GM23338 (cell line): ENCODE data around the gene TCEA2. TPM values are rescaled to one million over a fixed set of nuclear protein-coding genes. Genes with fewer than 3 reads are reported as not detected.

Experiments
- ATAC-seq: fragments of 200-7000 bp; cut with Tn5 transposase; 3 replicates; pipeline ENCODE4 v1.9.1; 2020
- DNase-seq: peaks from one replicate; pipeline ENCODE4 v3.0.0-alpha.2; 2015; ENCODE audit warnings: low spot score
- H2AFZ ChIP-seq: fragments of 200-600 bp; sonication (generic); 2 replicates; pipeline ENCODE4 v1.8.0; 2016; ENCODE audit warnings: antibody characterized with exemption, mild to moderate bottlenecking, moderate library complexity
- H3F3A ChIP-seq: fragments of 200-600 bp; sonication (generic); replicated peaks from 2 replicates; pipeline ENCODE4 v1.8.0; 2017; ENCODE audit warnings: antibody characterized with exemption, mixed run types, low read depth
- H3K27ac ChIP-seq: fragments of 200-600 bp; sonication (generic); 2 replicates; pipeline ENCODE4 v1.6.1; 2016; ENCODE audit warnings: low read depth
- H3K27me3 ChIP-seq: fragments of 200-600 bp; sonication (generic); 2 replicates; pipeline ENCODE4 v1.8.0; 2016; ENCODE audit warnings: mild to moderate bottlenecking, mixed run types, moderate library complexity; ENCODE audit not compliant: insufficient read depth
- H3K36me3 ChIP-seq: fragments of 200-600 bp; sonication (generic); 2 replicates; pipeline ENCODE4 v1.8.0; 2016; ENCODE audit warnings: mild to moderate bottlenecking; ENCODE audit not compliant: insufficient read depth
- H3K4me1 ChIP-seq: fragments of 200-600 bp; sonication (generic); 2 replicates; pipeline ENCODE4 v1.8.0; 2016; ENCODE audit warnings: mild to moderate bottlenecking, moderate library complexity; ENCODE audit not compliant: insufficient read depth
- H3K4me2 ChIP-seq: fragments of 200-600 bp; sonication (generic); 2 replicates; pipeline ENCODE4 v1.7.1; 2017; ENCODE audit warnings: mixed run types
- H3K4me3 ChIP-seq: fragments of 200-600 bp; sonication (generic); 2 replicates; pipeline ENCODE4 v1.6.1; 2016; ENCODE audit warnings: mixed run types
- H3K79me2 ChIP-seq: fragments of 200-600 bp; sonication (generic); replicated peaks from 2 replicates; pipeline ENCODE4 v1.8.0; 2017; ENCODE audit warnings: mild to moderate bottlenecking; ENCODE audit not compliant: insufficient read depth
- H3K9me2 ChIP-seq: fragments of 200-600 bp; sonication (generic); 2 replicates; pipeline ENCODE4 v1.8.0; 2017; ENCODE audit not compliant: insufficient read depth
- H4K20me1 ChIP-seq: fragments of 200-600 bp; sonication (generic); replicated peaks from 2 replicates; pipeline ENCODE4 v1.8.0; 2017; ENCODE audit warnings: mild to moderate bottlenecking; ENCODE audit not compliant: insufficient read depth
- H3K27ac Mint-ChIP-seq: 2 replicates; pipeline ENCODE4 v1.8.0; 2020; ENCODE audit warnings: inconsistent platforms, mild to moderate bottlenecking, moderate library complexity, mixed read lengths
- H3K27me3 Mint-ChIP-seq: 3 replicates; pipeline ENCODE4 v1.8.0; 2022; ENCODE audit warnings: low read depth, mild to moderate bottlenecking, moderate library complexity, mixed read lengths, inconsistent platforms; ENCODE audit not compliant: insufficient read depth, poor library complexity
- H3K36me3 Mint-ChIP-seq: 3 replicates; pipeline ENCODE4 v1.8.0; 2021; ENCODE audit warnings: low read depth, mild to moderate bottlenecking, inconsistent platforms, moderate library complexity, mixed read lengths
- H3K4me1 Mint-ChIP-seq: 3 replicates; pipeline ENCODE4 v1.8.0; 2020; ENCODE audit warnings: mild to moderate bottlenecking, inconsistent platforms, mixed read lengths
- H3K4me3 Mint-ChIP-seq: 3 replicates; pipeline ENCODE4 v1.8.0; 2021; ENCODE audit warnings: moderate library complexity, mild to moderate bottlenecking, inconsistent platforms, mixed read lengths
- H3K9me3 Mint-ChIP-seq: 3 replicates; pipeline ENCODE4 v1.8.0; 2020; ENCODE audit warnings: moderate library complexity, mild to moderate bottlenecking, inconsistent platforms, mixed read lengths
- EZH2 ChIP-seq: fragments of 200-600 bp; sonication (generic); IDR thresholded peaks from one replicate; pipeline ENCODE4 v1.8.0; 2017; ENCODE audit warnings: antibody characterized with exemption, mild to moderate bottlenecking, low read depth; ENCODE audit not compliant: unreplicated experiment
- EZH2phosphoT487 ChIP-seq: fragments of 200-600 bp; sonication (generic); IDR thresholded peaks from one replicate; pipeline ENCODE4 v1.8.1; 2018; ENCODE audit warnings: antibody characterized with exemption; ENCODE audit not compliant: unreplicated experiment
- polyA plus RNA-seq: library from polyadenylated mRNA; unstranded; fragments of >200 nt; fragmentation: Nextera tagmentation; extraction: Ambion mirVana; gene quantifications from 2 replicates; pipeline ENCODE4 v1.2.1, GENCODE V29; 2016
- total RNA-seq: library from RNA; depleted of rRNA; stranded (reverse); fragments of >200 nt; shearing (Covaris generic); gene quantifications from 2 replicates; pipeline ENCODE4 v1.2.3, GENCODE V29; 2014
- TF ChIP-seq, protein P1 (sequence below): fragments of 250-450 bp; sonication (Bioruptor Pico); IDR thresholded peaks from 2 replicates; pipeline ENCODE4 v1.5.0; 2020; ENCODE audit warnings: mild to moderate bottlenecking, moderate library complexity
- TF ChIP-seq, protein P2 (sequence below): IDR thresholded peaks from one replicate; pipeline ENCODE4 v1.6.1; 2018; ENCODE audit warnings: antibody characterized with exemption; ENCODE audit not compliant: unreplicated experiment
- TF ChIP-seq, protein P3 (sequence below), 2 experiments: fragments of 200-600 bp in 1 of 2; sonication (generic) in 1 of 2; conservative IDR thresholded peaks; 2 replicates each; pipeline versions ENCODE4 v1.5.1 to v1.6.1; 2016 to 2017; ENCODE audit warnings: antibody characterized with exemption in 2 of 2, low read depth in 2 of 2, mild to moderate bottlenecking in 2 of 2, moderate library complexity in 1 of 2

The TCEA2 gene
- total and polyA plus RNA-seq, 2 experiments from 2014 or later: 21.0 to 54.4 TPM

DNA sequence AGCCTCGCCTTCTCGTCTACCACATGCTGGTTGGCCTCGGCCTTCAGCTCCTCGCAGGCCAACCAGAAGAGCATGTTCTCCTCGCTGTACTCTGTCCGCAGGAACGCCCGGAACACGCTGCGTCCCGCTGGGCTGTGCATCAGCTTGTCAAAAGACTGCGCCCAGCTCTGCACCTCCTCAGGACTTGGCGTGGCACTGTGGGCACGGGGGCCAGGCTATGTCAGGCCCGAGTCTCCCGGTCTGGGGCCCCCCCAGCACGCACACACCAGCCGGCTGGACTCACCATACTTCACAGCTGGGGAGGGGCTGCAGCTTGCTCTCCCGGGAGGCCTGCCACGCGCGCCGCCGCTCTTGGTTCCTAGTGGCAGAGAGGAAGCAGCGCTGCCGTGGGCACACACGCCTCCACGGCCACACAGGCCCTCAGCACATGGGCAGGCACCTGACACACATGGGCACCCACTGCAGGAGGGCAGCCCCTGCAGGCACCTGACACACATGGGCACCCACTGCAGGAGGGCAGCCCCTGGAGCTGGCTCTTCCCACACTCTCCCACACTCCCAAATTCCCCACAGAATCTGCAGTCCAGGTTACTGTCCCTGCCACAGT is 11.3 kb downstream of the TCEA2 start (continued):
- TF ChIP-seq, protein P1, sequence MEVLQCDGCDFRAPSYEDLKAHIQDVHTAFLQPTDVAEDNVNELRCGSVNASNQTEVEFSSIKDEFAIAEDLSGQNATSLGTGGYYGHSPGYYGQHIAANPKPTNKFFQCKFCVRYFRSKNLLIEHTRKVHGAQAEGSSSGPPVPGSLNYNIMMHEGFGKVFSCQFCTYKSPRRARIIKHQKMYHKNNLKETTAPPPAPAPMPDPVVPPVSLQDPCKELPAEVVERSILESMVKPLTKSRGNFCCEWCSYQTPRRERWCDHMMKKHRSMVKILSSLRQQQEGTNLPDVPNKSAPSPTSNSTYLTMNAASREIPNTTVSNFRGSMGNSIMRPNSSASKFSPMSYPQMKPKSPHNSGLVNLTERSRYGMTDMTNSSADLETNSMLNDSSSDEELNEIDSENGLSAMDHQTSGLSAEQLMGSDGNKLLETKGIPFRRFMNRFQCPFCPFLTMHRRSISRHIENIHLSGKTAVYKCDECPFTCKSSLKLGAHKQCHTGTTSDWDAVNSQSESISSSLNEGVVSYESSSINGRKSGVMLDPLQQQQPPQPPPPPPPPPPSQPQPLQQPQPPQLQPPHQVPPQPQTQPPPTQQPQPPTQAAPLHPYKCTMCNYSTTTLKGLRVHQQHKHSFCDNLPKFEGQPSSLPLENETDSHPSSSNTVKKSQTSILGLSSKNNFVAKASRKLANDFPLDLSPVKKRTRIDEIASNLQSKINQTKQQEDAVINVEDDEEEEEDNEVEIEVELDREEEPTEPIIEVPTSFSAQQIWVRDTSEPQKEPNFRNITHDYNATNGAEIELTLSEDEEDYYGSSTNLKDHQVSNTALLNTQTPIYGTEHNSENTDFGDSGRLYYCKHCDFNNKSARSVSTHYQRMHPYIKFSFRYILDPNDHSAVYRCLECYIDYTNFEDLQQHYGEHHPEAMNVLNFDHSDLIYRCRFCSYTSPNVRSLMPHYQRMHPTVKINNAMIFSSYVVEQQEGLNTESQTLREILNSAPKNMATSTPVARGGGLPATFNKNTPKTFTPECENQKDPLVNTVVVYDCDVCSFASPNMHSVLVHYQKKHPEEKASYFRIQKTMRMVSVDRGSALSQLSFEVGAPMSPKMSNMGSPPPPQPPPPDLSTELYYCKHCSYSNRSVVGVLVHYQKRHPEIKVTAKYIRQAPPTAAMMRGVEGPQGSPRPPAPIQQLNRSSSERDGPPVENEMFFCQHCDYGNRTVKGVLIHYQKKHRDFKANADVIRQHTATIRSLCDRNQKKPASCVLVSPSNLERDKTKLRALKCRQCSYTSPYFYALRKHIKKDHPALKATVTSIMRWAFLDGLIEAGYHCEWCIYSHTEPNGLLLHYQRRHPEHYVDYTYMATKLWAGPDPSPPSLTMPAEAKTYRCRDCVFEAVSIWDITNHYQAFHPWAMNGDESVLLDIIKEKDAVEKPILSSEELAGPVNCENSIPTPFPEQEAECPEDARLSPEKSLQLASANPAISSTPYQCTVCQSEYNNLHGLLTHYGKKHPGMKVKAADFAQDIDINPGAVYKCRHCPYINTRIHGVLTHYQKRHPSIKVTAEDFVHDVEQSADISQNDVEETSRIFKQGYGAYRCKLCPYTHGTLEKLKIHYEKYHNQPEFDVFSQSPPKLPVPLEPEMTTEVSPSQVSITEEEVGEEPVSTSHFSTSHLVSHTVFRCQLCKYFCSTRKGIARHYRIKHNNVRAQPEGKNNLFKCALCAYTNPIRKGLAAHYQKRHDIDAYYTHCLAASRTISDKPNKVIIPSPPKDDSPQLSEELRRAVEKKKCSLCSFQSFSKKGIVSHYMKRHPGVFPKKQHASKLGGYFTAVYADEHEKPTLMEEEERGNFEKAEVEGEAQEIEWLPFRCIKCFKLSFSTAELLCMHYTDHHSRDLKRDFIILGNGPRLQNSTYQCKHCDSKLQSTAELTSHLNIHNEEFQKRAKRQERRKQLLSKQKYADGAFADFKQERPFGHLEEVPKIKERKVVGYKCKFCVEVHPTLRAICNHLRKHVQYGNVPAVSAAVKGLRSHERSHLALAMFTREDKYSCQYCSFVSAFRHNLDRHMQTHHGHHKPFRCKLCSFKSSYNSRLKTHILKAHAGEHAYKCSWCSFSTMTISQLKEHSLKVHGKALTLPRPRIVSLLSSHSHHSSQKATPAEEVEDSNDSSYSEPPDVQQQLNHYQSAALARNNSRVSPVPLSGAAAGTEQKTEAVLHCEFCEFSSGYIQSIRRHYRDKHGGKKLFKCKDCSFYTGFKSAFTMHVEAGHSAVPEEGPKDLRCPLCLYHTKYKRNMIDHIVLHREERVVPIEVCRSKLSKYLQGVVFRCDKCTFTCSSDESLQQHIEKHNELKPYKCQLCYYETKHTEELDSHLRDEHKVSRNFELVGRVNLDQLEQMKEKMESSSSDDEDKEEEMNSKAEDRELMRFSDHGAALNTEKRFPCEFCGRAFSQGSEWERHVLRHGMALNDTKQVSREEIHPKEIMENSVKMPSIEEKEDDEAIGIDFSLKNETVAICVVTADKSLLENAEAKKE (CRISPR knock-in tag): no peak
- TF ChIP-seq EZH2: no peak
- TF ChIP-seq, protein P2, sequence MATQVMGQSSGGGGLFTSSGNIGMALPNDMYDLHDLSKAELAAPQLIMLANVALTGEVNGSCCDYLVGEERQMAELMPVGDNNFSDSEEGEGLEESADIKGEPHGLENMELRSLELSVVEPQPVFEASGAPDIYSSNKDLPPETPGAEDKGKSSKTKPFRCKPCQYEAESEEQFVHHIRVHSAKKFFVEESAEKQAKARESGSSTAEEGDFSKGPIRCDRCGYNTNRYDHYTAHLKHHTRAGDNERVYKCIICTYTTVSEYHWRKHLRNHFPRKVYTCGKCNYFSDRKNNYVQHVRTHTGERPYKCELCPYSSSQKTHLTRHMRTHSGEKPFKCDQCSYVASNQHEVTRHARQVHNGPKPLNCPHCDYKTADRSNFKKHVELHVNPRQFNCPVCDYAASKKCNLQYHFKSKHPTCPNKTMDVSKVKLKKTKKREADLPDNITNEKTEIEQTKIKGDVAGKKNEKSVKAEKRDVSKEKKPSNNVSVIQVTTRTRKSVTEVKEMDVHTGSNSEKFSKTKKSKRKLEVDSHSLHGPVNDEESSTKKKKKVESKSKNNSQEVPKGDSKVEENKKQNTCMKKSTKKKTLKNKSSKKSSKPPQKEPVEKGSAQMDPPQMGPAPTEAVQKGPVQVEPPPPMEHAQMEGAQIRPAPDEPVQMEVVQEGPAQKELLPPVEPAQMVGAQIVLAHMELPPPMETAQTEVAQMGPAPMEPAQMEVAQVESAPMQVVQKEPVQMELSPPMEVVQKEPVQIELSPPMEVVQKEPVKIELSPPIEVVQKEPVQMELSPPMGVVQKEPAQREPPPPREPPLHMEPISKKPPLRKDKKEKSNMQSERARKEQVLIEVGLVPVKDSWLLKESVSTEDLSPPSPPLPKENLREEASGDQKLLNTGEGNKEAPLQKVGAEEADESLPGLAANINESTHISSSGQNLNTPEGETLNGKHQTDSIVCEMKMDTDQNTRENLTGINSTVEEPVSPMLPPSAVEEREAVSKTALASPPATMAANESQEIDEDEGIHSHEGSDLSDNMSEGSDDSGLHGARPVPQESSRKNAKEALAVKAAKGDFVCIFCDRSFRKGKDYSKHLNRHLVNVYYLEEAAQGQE: no peak

DNA sequence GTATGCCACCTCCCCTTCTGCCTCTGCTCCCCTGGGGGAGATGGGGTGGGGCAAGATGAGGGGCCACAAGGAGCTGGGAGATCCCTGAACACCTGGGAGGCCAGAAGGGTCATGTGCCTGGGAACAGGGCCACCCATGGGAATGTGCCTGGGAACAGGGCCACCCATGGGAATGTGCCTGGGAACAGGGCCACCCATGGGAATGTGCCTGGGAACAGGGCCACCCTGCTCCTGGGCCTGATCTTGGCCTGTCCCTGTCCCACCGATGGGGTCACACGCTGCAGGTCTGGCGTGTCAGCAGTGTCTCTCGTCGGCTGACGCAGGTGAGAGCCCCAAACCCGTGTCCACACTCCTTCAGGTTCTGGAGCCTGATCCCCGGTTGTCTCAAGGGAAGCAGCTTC is 12.0 kb downstream of the TCEA2 start:
- H4K20me1 ChIP-seq: no peaks in the 10 kb centered on the region
- peaks cover 6% of the 10 kb centered on the region for H3K27me3 Mint-ChIP-seq
- H3K4me3 Mint-ChIP-seq: no peak overlapping the region
- ATAC-seq: no peak
- no peak overlapping the region for H3K27ac ChIP-seq
- H3K9me2 ChIP-seq: no peaks in the 10 kb centered on the region
- no peaks in the 10 kb centered on the region for H3F3A ChIP-seq
- H3K27ac Mint-ChIP-seq: no peak overlapping the region
- no peak overlapping the region for H3K4me2 ChIP-seq
- peaks cover 11% of the 10 kb centered on the region; the same call in 1 of the 2 replicates for H3K4me1 ChIP-seq
- H3K9me3 Mint-ChIP-seq: no peaks in the 10 kb centered on the region
- no peak for DNase-seq
- peaks cover 2% of the 10 kb centered on the region; the same call in 1 of the 3 replicates for H3K36me3 Mint-ChIP-seq
- H3K79me2 ChIP-seq: no peaks in the 10 kb centered on the region
- no peaks in the 10 kb centered on the region; the same call in 1 of the 2 replicates for H3K27me3 ChIP-seq
- no peak overlapping the region for H3K4me3 ChIP-seq
- H3K36me3 ChIP-seq: no peaks in the 10 kb centered on the region
- peaks cover 9% of the 10 kb centered on the region; the same call in 2 of the 3 replicates for H3K4me1 Mint-ChIP-seq
- H2AFZ ChIP-seq: no peak overlapping the region
- TF ChIP-seq EZH2 (no peak), EZH2phosphoT487 (no peak)
- TF ChIP-seq, protein P3, sequence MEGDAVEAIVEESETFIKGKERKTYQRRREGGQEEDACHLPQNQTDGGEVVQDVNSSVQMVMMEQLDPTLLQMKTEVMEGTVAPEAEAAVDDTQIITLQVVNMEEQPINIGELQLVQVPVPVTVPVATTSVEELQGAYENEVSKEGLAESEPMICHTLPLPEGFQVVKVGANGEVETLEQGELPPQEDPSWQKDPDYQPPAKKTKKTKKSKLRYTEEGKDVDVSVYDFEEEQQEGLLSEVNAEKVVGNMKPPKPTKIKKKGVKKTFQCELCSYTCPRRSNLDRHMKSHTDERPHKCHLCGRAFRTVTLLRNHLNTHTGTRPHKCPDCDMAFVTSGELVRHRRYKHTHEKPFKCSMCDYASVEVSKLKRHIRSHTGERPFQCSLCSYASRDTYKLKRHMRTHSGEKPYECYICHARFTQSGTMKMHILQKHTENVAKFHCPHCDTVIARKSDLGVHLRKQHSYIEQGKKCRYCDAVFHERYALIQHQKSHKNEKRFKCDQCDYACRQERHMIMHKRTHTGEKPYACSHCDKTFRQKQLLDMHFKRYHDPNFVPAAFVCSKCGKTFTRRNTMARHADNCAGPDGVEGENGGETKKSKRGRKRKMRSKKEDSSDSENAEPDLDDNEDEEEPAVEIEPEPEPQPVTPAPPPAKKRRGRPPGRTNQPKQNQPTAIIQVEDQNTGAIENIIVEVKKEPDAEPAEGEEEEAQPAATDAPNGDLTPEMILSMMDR (conservative IDR thresholded peaks at IDR 0.05; ENCODE audit: low read depth in 2 of 2): no peak
